ENCODE data around the gene MOB1A.

DNA sequence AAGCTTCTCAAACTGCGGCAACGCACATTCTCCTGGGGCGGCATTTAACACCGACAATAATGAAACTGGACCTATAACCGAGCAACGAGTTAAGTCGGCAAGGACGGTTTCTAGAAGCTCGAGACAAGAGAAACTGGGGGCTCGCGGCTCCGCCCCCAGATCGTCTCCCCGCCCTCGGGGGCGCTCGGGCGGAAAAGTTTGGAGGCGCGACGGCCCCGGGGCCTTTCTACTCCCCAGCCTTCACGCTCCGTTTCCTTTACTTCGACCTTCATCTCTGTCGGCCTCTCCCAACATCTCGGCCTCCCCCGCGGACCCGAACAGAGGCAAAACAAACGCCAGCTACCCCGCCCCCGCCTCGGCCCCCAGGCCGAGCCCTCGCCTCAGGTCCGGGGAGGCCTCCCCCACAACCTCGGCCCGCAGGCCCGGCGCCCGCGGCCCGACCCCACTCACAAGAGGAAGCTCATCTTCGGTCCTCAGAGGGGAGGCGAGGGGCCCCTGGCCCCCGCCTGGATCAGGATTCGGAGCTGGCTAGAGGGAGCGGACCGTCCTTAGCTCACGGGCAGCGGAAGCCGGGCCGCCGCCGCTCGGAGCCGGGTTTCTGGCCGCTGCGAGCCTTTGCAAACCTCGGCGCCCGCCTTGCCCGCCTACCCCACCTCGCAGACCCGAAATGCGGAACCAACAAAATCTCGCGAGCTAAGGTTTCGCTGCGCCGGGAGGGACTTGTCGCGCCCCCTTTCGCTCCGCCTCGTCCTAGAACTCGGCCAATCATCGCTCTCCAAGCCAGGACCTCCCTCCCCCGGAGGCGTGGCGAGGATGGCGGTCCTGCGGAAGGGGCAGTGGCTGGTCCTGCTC is at the start of gene MOB1A:
- TF ChIP-seq, protein P1, sequence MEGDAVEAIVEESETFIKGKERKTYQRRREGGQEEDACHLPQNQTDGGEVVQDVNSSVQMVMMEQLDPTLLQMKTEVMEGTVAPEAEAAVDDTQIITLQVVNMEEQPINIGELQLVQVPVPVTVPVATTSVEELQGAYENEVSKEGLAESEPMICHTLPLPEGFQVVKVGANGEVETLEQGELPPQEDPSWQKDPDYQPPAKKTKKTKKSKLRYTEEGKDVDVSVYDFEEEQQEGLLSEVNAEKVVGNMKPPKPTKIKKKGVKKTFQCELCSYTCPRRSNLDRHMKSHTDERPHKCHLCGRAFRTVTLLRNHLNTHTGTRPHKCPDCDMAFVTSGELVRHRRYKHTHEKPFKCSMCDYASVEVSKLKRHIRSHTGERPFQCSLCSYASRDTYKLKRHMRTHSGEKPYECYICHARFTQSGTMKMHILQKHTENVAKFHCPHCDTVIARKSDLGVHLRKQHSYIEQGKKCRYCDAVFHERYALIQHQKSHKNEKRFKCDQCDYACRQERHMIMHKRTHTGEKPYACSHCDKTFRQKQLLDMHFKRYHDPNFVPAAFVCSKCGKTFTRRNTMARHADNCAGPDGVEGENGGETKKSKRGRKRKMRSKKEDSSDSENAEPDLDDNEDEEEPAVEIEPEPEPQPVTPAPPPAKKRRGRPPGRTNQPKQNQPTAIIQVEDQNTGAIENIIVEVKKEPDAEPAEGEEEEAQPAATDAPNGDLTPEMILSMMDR (IDR thresholded peaks at IDR 0.05; ENCODE audit: insufficient read depth, low read length) = no peak
- peak; percentile 25; the same call in 1 of the 2 replicates for TF ChIP-seq SPI1 (IDR thresholded peaks at IDR 0.05; ENCODE audit: borderline replicate concordance, low read depth)
- TF ChIP-seq, protein P2, sequence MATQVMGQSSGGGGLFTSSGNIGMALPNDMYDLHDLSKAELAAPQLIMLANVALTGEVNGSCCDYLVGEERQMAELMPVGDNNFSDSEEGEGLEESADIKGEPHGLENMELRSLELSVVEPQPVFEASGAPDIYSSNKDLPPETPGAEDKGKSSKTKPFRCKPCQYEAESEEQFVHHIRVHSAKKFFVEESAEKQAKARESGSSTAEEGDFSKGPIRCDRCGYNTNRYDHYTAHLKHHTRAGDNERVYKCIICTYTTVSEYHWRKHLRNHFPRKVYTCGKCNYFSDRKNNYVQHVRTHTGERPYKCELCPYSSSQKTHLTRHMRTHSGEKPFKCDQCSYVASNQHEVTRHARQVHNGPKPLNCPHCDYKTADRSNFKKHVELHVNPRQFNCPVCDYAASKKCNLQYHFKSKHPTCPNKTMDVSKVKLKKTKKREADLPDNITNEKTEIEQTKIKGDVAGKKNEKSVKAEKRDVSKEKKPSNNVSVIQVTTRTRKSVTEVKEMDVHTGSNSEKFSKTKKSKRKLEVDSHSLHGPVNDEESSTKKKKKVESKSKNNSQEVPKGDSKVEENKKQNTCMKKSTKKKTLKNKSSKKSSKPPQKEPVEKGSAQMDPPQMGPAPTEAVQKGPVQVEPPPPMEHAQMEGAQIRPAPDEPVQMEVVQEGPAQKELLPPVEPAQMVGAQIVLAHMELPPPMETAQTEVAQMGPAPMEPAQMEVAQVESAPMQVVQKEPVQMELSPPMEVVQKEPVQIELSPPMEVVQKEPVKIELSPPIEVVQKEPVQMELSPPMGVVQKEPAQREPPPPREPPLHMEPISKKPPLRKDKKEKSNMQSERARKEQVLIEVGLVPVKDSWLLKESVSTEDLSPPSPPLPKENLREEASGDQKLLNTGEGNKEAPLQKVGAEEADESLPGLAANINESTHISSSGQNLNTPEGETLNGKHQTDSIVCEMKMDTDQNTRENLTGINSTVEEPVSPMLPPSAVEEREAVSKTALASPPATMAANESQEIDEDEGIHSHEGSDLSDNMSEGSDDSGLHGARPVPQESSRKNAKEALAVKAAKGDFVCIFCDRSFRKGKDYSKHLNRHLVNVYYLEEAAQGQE (IDR thresholded peaks at IDR 0.05; ENCODE audit: insufficient replicate concordance, low read depth) = peak; percentile 29

All from HL-60 (cell line).